Lung (tissue), 12 donors: ENCODE data around the gene XIST. TPM values are rescaled to one million over a fixed set of nuclear protein-coding genes. Genes with fewer than 3 reads are reported as not detected.

Experiments used
- ATAC-seq: fragments of 200-7000 bp; cut with Tn5 transposase; one replicate; pipeline ENCODE4 v1.9.1; 2020; ENCODE audit warnings: moderate number of reproducible peaks; ENCODE audit not compliant: insufficient read depth, low FRiP score
- DNase-seq, 3 donors: peaks; one replicate each; pipeline ENCODE4 v3.0.0-alpha.2; 2013 to 2017
- H3K27ac ChIP-seq, 2 donors: one replicate each; pipeline ENCODE4 v1.5.1; 2013; ENCODE audit warnings: mild to moderate bottlenecking in 2 of 2, moderate library complexity in 2 of 2, control low read depth in 1 of 2, inconsistent platforms in 1 of 2, low read depth in 1 of 2, low read length in 1 of 2
- H3K27me3 ChIP-seq, 3 donors: one replicate each; pipeline ENCODE4 v1.5.1; 2013; ENCODE audit warnings: low read length in 2 of 3; ENCODE audit not compliant: control insufficient read depth in 3 of 3, insufficient read depth in 3 of 3
- H3K36me3 ChIP-seq, 4 donors: one replicate each; pipeline ENCODE4 v1.5.1; 2013; ENCODE audit warnings: low read length in 4 of 4, mild to moderate bottlenecking in 1 of 4, moderate library complexity in 1 of 4; ENCODE audit not compliant: control insufficient read depth in 4 of 4, insufficient read depth in 4 of 4
- H3K4me1 ChIP-seq, 5 donors: one replicate each; pipeline ENCODE4 v1.5.1; 2013; ENCODE audit warnings: low read length in 5 of 5, mild to moderate bottlenecking in 2 of 5, moderate library complexity in 1 of 5; ENCODE audit not compliant: control insufficient read depth in 5 of 5, insufficient read depth in 5 of 5
- H3K4me3 ChIP-seq: one replicate; pipeline ENCODE4 v1.5.1; 2013; ENCODE audit warnings: mild to moderate bottlenecking, control low read depth, moderate library complexity
- H3K9ac ChIP-seq, 2 donors: one replicate each; pipeline ENCODE4 v1.5.1; 2013; ENCODE audit warnings: low read length in 2 of 2, control low read depth in 1 of 2; ENCODE audit not compliant: insufficient read depth in 1 of 2
- H3K9me3 ChIP-seq, 4 donors: one replicate each; pipeline ENCODE4 v1.5.1; 2013; ENCODE audit warnings: low read length in 3 of 4, mild to moderate bottlenecking in 1 of 4, moderate library complexity in 1 of 4; ENCODE audit not compliant: control insufficient read depth in 4 of 4, insufficient read depth in 3 of 4
- CTCF ChIP-seq: IDR thresholded peaks from 2 replicates; pipeline ENCODE4 v1.5.1; 2012; ENCODE audit warnings: mild to moderate bottlenecking; ENCODE audit errors: control extremely low read depth, extremely low read depth
- WGBS, 2 donors: extraction: QIAGEN DNeasy Blood & Tissue Kit; methylation state at CpG; one replicate each; pipeline ENCODE4 v1.1.7; 2013; 5-methylcytosine and 5-hydroxymethylcytosine counted together
- polyA plus RNA-seq, 2 donors: library from polyadenylated mRNA; stranded (reverse); fragments of 200-250 nt; gene quantifications; one replicate each; pipeline ENCODE4 v1.2.1, GENCODE V29; 2013
- total RNA-seq, 2 donors: library from RNA; depleted of rRNA in 1 of 2; stranded (reverse); fragments of >200 nt in 1 of 2; gene quantifications; one replicate each; pipeline ENCODE4 v1.2.1, GENCODE V29; 2014 to 2021
- donor health status: control.
- donor health status: control.
- donor health status: Bipolar disorder and iron deficiency.
- donor health status: healthy.
- donor health status: DM: yes; HTN: yes; CAD: no.

XIST gene
- total and polyA plus RNA-seq, 4 donors, result 0.05 to 615 (median 230) TPM

GRCh38 chrX:73876911-73877310 lies 24.4 kb upstream of the XIST start:
- no peak for TF ChIP-seq CTCF

GRCh38 chrX:73868916-73869315 lies 16.4 kb upstream of the XIST start:
- no peak for TF ChIP-seq CTCF
- H3K9me3 ChIP-seq, result peaks cover 0 to 4% (median 0%) of the 10 kb centered on the region in 4 donors
- DNase-seq (no peak), ATAC-seq (no peak)
- no peaks in the 10 kb centered on the region for H3K36me3 ChIP-seq
- no peaks in the 10 kb centered on the region for H3K4me1 ChIP-seq
- whole genome bisulfite sequencing, 2 donors, result 79 to 91% methylated on average over 1 of the region's 1 CpG
- H3K9ac ChIP-seq, result no peak overlapping the region
- no peak overlapping the region for H3K4me3 ChIP-seq
- H3K27me3 ChIP-seq, result peaks cover 0 to 3% (median 2%) of the 10 kb centered on the region in 3 donors
- no peak overlapping the region for H3K27ac ChIP-seq

More at GRCh38 chrX:73876911-73877310, 24.4 kb upstream of the XIST start:
- no peak for DNase-seq
- WGBS, 2 donors, result 81 to 90% methylated on average over 2 of the region's 2 CpGs
- peaks cover 0 to 5% (median 0%) of the 10 kb centered on the region in 4 donors for H3K9me3 ChIP-seq
- peaks cover 0 to 9% (median 2%) of the 10 kb centered on the region in 3 donors for H3K27me3 ChIP-seq
- no peak overlapping the region for H3K27ac ChIP-seq
- H3K4me3 ChIP-seq, result no peak overlapping the region
- no peak for ATAC-seq
- no peaks in the 10 kb centered on the region for H3K36me3 ChIP-seq
- H3K4me1 ChIP-seq, result no peaks in the 10 kb centered on the region
- no peak overlapping the region for H3K9ac ChIP-seq

GRCh38 chrX:73867144-73867543 lies 14.6 kb upstream of the XIST start:
- ATAC-seq, result no peak
- no peak for TF ChIP-seq CTCF
- 67 to 93% methylated on average over 6 of the region's 6 CpGs for WGBS, 2 donors

GRCh38 chrX:73863852-73864251 lies 11.3 kb upstream of the XIST start:
- no peak overlapping the region for H3K9ac ChIP-seq
- H3K4me3 ChIP-seq, result no peak overlapping the region
- H3K36me3 ChIP-seq, result no peaks in the 10 kb centered on the region
- no peaks in the 10 kb centered on the region for H3K4me1 ChIP-seq
- DNase-seq (no peak), ATAC-seq (no peak)
- H3K27me3 ChIP-seq, result peaks cover 0 to 2% (median 2%) of the 10 kb centered on the region in 3 donors
- H3K9me3 ChIP-seq, result peaks cover 0 to 7% (median 0%) of the 10 kb centered on the region in 4 donors
- WGBS, 2 donors, result 98 to 100% methylated on average over 3 of the region's 3 CpGs
- no peak overlapping the region for H3K27ac ChIP-seq
- no peak for TF ChIP-seq CTCF

More at GRCh38 chrX:73867144-73867543, 14.6 kb upstream of the XIST start:
- DNase-seq, result no peak
- H3K9me3 ChIP-seq, result peaks cover 0 to 2% (median 0%) of the 10 kb centered on the region in 4 donors
- H3K36me3 ChIP-seq, result no peaks in the 10 kb centered on the region
- no peak overlapping the region for H3K4me3 ChIP-seq
- H3K9ac ChIP-seq, result no peak overlapping the region
- H3K4me1 ChIP-seq, result no peaks in the 10 kb centered on the region
- H3K27ac ChIP-seq, result no peak overlapping the region
- H3K27me3 ChIP-seq, result peaks cover 0 to 3% (median 2%) of the 10 kb centered on the region in 3 donors
